Measurements from ENCODE around the gene POLRMT. TPM values are rescaled to one million over a fixed set of nuclear protein-coding genes. Genes with fewer than 3 reads are reported as not detected.

Gene POLRMT
- total RNA-seq, 6 experiments from 2014 or later = 29.9 to 44.2 (median 34.7) TPM

DNA sequence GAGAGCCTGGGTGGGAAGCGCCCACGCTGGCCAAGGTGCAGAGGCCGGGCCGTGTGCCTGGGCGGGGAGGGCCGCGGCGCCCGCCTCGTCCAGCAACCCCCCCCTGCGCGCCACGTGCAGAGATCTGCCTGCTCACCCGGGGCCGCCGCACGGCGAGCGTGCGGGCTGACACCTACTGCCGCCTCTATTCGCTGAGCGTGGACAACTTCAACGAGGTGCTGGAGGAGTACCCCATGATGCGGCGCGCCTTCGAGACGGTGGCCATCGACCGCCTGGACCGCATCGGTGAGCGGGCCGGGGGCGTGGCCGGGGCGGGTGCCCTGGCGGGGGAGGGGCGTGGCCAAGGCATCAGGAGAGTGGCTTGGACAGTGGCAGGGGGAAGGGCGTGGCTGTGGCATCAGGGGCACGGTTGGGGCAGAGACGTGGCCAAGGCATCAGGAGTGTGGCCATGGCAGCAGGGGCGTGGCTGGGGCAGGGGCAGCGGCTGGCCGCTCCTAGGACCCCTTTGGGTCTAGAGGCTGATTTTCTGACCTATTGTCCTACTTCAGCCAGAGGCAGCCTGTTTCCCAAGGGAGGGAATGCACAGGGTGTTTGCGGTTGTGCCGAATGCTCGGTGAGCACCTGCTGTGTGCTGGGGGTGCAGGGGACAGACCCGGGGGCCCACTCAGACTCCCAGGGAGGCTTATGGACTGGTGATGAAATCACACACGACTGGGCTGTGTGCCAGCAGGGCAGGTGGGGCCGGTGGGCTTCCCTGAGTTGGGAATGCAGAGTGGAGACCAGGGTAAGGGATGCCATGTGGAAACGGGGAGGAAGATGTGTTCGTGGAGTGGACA lies 19.4 kb downstream of the POLRMT start:
- H3K4me3 Mint-ChIP-seq = no peak overlapping the region
- no peak for DNase-seq
- H3K27ac Mint-ChIP-seq = no peak overlapping the region
- H3K4me1 Mint-ChIP-seq (ENCODE audit: low read depth) = peaks cover 18% of the 10 kb centered on the region
- TF ChIP-seq CTCF (IDR thresholded peaks at IDR 0.05) = no peak
- H3K27me3 Mint-ChIP-seq (ENCODE audit: insufficient read depth) = peaks cover 5% of the 10 kb centered on the region
- H3K9me3 Mint-ChIP-seq = no peaks in the 10 kb centered on the region
- peaks cover 12% of the 10 kb centered on the region for H3K36me3 Mint-ChIP-seq (ENCODE audit: low read depth)

- Mint-ChIP-seq H3K4me1 (ENCODE audit: low read depth) (peaks cover 18% of the 10 kb centered on the region), H3K27me3 (ENCODE audit: insufficient read depth) (peaks cover 5% of the 10 kb centered on the region), H3K4me3 (no peak overlapping the region), H3K9me3 (no peaks in the 10 kb centered on the region), H3K27ac (peak overlapping the region; percentile 45; the same call in 1 of the 2 replicates), H3K36me3 (ENCODE audit: low read depth) (peaks cover 8% of the 10 kb centered on the region)
- no peak for TF ChIP-seq CTCF (IDR thresholded peaks at IDR 0.05)
- no peak for DNase-seq
These were observed 20.4 kb downstream of the POLRMT start for GRCh38 chr19:612941-613340.

DNA sequence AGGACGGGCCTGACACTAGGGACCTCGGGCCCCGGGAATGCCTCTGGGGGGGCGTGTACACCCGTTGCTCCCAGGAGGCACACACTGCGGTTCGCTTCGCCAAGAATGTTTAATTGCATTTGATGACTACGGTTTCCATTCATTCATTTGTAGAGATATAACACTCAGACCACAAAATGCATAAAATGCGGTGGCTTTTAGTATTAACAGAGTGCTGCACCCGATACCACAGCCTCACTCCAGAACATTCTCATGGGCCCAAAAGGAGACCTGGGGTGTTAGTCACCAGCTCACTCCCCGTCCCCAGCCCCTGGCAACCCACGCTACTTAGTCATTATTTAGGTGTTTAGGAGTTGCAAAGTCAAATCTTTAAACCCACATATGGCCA lies 21.9 kb downstream of the POLRMT start:
- peak overlapping the region; percentile 96 for H3K27ac Mint-ChIP-seq

DNA sequence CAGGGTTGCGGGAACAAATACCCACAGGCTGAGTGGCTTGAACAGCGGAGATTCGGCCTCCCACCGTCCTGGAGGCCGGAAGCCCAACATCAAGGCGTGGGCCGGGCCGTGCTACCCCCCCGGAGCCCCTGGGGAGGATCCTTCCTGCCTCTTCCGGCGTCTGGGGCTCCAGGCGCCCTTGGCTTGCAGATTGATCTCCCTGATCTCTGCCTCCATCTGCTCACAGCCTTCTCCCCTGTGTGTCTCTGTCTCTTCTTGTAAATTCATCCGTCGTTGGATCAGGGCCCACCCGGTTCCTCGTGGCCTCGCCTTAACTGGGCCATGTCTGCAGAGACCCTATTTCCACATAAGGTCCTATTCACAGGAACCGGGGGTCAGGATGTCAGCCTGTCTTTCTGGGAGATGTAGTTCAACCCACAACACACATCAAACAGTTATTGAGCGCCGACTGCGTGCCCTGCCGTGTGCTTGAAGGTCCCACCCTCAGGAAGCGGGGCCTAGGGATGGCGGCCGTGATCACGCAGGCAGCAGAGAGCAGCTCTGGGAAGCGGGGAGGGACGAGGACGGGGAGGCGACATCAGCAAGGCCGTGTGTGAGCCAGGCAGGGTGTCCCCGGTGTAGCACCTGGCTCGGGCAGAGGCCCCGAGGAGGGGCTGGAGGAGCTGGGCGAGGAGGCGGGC lies 22.4 kb downstream of the POLRMT start:
- H3K27me3 Mint-ChIP-seq (ENCODE audit: insufficient read depth) = peaks cover 5% of the 10 kb centered on the region
- no peak for TF ChIP-seq CTCF (IDR thresholded peaks at IDR 0.05)
- peak; percentile 69 for DNase-seq
- H3K4me3 Mint-ChIP-seq = peak overlapping the region; percentile 65
- peaks cover 18% of the 10 kb centered on the region for H3K4me1 Mint-ChIP-seq (ENCODE audit: low read depth)
- H3K27ac Mint-ChIP-seq = peak overlapping the region; percentile 96
- H3K36me3 Mint-ChIP-seq (ENCODE audit: low read depth) = peaks cover 8% of the 10 kb centered on the region
- H3K9me3 Mint-ChIP-seq = no peaks in the 10 kb centered on the region

More for the DNA sequence above, 21.9 kb downstream of the POLRMT start:
- H3K4me1 Mint-ChIP-seq (ENCODE audit: low read depth) = peaks cover 18% of the 10 kb centered on the region
- DNase-seq = peak; percentile 99
- H3K36me3 Mint-ChIP-seq (ENCODE audit: low read depth) = peaks cover 8% of the 10 kb centered on the region
- H3K4me3 Mint-ChIP-seq = peak overlapping the region; percentile 65
- TF ChIP-seq CTCF (IDR thresholded peaks at IDR 0.05) = no peak
- H3K27me3 Mint-ChIP-seq (ENCODE audit: insufficient read depth) = peaks cover 5% of the 10 kb centered on the region
- H3K9me3 Mint-ChIP-seq = no peaks in the 10 kb centered on the region

GRCh38 chr19:610071-610800 lies 23.1 kb downstream of the POLRMT start:
- Mint-ChIP-seq H3K36me3 (ENCODE audit: low read depth) (peaks cover 8% of the 10 kb centered on the region), H3K9me3 (no peaks in the 10 kb centered on the region)

More at GRCh38 chr19:610071-610800, 23.1 kb downstream of the POLRMT start:
- H3K4me1 Mint-ChIP-seq (ENCODE audit: low read depth) = peaks cover 18% of the 10 kb centered on the region
- H3K27ac Mint-ChIP-seq = peak overlapping the region; percentile 96
- peaks cover 5% of the 10 kb centered on the region for H3K27me3 Mint-ChIP-seq (ENCODE audit: insufficient read depth)
- H3K4me3 Mint-ChIP-seq = no peak overlapping the region; the same call in 1 of the 2 replicates
- no peak for DNase-seq
- TF ChIP-seq CTCF (IDR thresholded peaks at IDR 0.05) = no peak

Data from HFFc6 (cell line).